Heart left ventricle (tissue), 13 donors: ENCODE results near the gene ENGASE.

ENCODE experiments used
- CTCF ChIP-seq, 12 donors: fragments of 200-600 bp; sonication (generic) in 4 of 12; IDR thresholded peaks; one replicate each; pipeline versions ENCODE4 v1.5.0 to v1.8.0; 2018 to 2022; ENCODE audit warnings: antibody characterized with exemption in 12 of 12, mild to moderate bottlenecking in 5 of 12
- POLR2A ChIP-seq, 2 donors: fragments of 450-650 bp; IDR thresholded peaks; one replicate each; pipeline ENCODE4 v1.6.1; 2017; ENCODE audit warnings: antibody characterized with exemption in 2 of 2, mild to moderate bottlenecking in 2 of 2, moderate library complexity in 2 of 2
- donor health status: ischemic (EF 13 %, LVEDD 7.1; RV severe dilation, severe dysfunction).
- donor health status: DM: no; HTN: yes; CAD: no.
- donor health status: DM: no; HTN: no; CAD: no.
- donor health status: ischemic (EF 25% LVEDD 6.9; RV normal size, moderate dysfunction).
- donor health status: ischemic (EF 25% LVEDD 5.7; RV mildly dilated, moderate dysfunction).
- donor health status: ischemic (EF 35%, LVEDD 5.7; RV mildly dilated, moderate dysfunction).
- donor health status: nonischemic (EF 11% LVEDD 7.7; RV severe dilation, severe dysfunction).
- donor health status: DM: yes; HTN: yes; CAD: no.
- donor health status: PGD.
- donor health status: ischemic (EF 29% LVEDD 5.4; RV normal size, mild dysfunction).
- donor health status: nonischemic (EF 23%, LVEDD 6.1; RV moderate dilation, normal function).

- TF ChIP-seq POLR2A (IDR thresholded peaks at IDR 0.05) (no peak), CTCF (IDR thresholded peaks at IDR 0.05) (no peak)
Measured at GRCh38 chr17:79078476-79079190, 4.0 kb downstream of the ENGASE start.
